ENCODE results near the gene CIB4.

DNA sequence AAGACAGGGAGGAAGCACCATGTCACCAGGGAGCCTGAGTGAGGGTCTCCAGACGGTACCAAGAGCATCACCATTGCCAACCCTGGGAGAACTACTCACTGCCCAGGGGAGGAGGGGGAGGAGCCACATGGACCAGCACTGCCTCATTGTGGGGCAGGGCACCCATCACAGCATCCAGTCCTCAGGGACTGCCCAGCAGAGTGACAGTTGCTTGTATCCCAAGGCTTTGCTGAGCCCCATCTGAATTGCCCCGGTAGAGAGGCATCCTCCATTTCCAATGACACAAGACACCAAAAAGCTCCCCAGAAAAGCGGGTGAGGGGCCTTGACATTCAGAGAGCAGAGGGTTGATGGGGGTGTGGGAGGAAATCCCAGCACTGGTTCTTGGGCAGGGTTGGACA, 6.8 kb upstream of the CIB4 start:
- no peak for TF ChIP-seq CTCF (IDR thresholded peaks at IDR 0.05)
- TF ChIP-seq EP300 (IDR thresholded peaks at IDR 0.05): no peak
- TF ChIP-seq POLR2AphosphoS5 (IDR thresholded peaks at IDR 0.05): no peak
